IPS-NIHi7 (cell line): Measurements from ENCODE around the gene GNLY.
"Not testable (repeated sequence)": the region's sequence is repeated elsewhere in the genome, so short reads cannot be mapped to it uniquely, and the experiment has no call there.

Experiments
- DNase-seq: peaks from one replicate; pipeline ENCODE4 v3.0.0; 2012; ENCODE audit warnings: mixed read lengths; ENCODE audit errors: extremely low spot score

Gene GNLY

DNA sequence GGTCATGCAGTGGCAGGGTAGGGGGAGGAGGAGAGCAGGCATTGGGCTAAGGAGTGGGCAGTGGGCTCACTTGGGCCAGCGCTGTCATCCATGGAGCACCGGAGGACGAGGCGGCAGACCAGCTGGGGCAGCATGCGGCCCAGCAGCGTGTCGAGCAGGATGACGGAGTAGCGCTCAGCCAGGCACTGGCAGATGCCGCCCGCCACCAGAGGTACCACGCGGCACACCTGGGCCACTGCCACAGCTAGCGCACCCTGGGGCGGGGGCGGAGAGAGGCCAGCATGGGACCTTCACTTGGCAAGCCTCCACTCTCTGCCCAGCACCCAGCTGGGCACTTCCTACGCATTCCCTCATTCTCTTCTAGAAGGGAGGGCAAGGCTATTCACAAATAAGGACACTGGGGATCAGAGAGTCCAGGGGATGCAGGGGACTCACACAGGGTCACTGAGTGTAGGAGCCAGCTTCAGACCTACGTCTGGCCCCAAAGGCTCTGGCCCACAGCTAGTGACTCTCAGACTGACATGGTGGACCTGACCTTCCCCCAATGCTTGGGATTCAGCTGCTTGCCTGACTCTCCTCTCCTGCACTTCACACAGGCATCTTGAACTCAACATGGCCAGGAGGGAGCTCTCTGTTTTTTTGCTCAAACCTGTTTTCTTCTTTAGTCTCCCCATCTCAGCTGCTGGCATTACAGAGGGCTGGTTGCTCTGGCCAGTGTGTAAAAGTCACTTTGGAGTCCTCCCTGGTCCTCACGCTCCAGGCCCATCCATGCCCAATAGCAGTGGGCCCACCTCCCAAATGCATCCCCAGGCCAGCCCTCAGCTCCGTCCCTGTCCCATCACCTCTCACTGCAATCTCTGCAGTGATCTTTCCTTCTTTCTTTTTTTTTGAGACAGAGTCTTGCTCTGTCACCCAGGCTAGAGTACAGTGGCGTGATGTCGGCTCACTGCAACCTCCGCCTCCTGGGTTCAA is 30.3 kb upstream of the GNLY start:
- no peak for DNase-seq

DNA sequence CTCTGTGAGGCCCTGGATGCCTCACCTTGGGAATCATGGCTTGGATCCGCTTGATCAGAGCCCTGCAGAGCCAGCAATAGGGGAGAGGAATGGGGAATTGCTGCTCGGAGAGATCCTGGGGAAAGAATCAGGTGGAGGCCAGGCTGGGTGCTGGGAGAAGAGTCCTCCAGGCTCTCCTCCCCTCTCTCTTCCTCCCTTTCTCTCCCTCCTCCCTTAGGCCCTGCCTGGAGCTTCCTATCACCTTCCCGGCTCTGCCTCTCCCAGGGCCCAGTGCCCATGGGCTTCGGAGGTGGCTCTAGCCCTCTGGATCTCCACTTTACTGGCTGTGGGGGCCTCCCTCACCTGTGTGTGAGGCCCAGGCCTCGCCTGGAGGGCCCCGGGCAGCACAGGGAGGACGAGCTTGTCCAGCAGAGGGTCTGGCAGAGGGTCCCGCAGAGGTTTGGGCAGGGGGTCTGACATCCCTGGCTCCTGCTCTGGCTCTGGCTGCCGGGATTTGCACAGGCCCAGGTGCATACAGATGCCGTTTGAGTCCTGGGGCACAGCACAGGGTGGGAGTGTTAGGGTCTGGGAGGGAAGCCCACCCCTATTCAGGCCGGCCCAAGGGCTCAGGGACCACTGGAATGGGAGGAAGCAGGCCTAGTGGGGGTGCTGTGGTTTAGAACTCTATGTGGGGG is 28.8 kb upstream of the GNLY start:
- DNase-seq: no peak

DNA sequence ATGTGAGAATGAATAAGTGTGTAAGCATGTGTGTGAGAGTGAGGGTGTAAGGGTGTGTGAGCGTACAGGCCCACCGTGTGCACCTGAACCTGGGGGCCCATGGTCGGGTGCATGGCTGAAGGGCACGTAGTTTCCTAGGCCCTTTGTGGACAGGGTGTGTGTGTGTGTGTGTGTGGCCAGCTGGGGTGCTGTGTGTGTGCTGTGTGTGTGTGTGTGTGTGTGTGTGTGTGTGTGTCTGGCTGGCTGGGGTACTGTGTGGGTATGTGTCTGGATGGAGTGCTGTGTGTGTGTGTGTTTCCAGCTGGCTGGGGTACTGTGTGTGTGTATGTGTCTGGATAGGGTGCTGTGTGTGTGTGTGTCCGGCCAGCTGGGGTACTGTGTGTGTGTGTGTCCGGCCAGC is 28.1 kb upstream of the GNLY start:
- no peak for DNase-seq

DNA sequence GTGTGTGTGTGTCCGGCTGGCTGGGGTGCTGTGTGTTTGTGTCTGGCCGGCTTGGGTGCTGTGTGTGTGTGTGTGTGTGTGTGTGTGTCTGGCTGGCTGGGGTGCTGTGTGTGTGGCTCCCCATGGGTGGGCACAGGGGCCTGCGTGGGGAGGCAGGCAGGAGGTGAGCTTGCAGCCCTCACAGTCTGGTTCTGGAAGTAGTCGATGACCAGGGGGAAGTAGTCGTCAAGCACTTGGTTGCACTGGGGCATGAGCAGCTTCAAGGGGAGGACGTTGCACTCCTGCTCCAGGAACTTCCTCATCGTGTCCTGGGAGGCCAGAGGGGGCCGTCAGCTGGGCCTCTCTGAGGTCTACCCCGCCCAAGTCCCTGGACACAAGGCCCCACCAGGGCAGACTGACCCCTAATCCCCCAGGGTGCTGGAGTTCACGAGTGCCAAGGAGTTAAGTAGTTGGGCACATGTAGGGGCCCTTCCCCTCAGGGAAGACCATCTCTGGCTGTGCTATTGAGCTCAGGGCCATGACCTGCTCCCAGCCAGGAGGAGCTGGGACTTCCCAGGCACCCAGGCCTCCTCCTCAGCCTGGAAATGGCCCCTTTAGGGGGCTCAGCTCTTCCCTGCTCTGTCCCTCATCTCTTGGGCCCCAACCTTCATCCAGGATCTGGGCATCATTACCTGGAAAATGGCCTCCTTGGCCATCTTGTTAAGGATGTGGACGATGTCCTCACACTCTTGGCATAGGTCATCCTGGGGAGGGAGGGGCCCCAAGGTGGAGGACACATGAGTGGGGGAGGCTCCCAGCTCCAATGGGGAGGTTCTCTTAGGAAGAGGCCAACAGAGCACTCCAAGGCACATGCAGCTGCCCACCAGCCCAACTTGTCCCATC is 27.5 kb upstream of the GNLY start:
- DNase-seq: no peak

DNA sequence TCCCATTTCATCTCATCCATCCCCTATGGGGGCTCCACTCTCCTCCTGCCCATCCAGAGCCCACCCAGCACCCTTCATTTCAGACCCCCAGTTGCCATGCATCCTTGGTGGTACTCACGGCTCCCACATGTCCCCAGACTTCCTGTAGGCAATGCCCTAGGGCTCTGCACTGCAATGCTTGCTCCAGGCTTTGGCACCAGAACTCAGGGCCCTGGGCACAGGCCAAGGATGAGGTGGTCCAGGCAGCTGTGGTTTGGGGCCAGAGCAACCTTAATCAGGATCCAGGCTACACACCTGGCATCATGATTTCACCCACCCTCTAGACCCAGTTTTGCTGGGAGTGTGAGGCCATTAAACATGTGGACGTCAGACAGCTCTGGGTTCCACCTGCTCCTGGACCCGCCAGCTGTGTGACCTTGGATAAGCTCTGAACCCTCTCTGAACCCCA is 26.6 kb upstream of the GNLY start:
- DNase-seq: no peak

DNA sequence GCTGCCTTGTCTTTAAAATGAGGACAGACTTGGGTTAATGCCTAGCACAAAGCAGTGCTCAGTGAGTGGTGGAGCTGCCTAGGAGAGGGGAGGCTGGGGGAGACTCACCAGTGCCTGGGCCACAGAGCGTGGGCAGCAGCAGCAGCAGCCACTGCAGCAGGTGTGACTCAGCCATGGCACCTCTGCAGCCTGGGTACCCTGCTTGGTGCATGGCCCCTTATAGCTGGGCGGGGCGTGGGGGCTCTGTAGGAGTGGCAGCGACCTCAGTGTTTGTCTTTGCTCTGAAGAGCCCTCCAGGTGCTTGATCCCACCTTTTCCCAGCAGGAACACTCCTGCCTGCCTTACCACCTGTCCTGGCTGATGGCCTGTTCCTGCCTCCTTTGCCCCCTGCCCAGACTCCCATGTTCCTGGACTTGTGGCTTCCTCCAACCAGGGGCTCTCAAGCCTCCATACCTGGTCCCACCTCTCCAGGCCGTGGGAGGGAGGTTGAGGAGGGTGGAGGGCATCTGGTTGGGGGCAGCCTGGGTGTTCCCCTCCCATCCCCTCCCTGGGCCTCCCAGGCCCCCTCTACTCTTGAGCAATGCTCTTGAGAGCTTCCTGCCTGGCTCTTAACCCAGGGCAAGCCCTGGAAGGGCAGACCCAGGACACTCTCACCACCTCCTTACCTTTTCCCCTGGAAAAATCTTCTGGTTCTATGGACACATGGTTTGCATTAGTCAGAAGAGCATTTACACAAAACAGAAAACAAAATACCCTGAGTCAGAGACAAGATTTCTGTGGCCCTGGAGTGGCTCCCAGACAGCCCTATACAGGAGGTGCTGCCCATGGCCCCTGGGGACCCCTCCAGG is 25.9 kb upstream of the GNLY start, which contains the start of gene SFTPB:
Gene SFTPB, minus strand, starts transcription at position 191 of the 848 bp plus-strand sequence. Its CDS starts 16 bp downstream, at position 175.
- no peak for DNase-seq

DNA sequence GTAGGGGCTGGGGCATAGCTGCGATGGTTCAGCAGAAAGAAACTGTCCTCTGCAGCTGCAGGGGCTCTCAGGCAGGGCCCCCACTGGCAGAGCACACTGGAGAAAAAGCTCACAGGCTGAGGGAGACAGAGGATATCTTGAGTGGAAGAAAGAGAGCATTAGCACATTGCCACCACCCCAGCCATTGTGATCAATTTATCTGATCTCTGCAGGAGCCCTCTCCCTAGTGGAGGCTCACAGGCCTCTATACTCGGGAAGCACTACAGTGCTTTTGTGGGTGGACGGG is 25.4 kb upstream of the GNLY start:
- DNase-seq: no peak

DNA sequence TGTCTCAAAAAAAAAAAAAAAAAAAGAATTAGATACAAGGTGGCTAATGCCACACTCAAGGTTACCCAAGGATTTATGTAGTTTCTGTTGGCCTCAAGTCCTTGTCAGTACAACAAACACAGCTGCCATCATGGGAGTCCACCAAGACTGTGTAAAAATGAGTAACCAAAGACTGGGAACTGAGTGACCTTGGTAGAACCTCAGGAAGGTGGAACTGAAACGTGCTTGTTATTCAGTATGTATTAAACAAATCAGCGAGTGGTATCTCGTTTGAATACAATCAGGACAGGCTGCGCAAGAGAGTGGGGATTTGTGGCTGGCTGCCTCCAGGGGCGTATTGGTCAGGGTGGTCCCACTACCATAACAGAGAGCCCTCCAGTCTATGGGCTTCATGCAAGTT is 24.6 kb upstream of the GNLY start:
- DNase-seq: no peak

DNA sequence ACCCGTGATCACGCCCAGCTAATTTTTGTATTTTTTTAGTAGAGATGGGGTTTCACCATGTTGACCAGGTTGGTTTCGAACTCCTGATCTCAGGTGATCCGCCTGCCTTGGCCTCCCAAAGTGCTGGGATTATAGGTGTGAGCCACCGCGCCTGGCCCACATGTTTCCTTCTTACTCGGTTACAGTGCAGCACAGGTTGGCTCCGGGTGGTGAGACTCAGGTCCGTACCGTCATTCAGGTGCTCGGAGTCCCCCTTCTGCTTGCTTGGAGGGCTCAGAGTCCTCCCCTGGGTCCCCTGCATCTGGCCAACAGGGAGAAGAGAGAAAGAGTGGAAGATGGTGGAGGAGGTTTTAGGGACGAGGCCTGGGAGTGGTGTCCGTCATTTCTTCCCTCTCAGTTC is 23.7 kb upstream of the GNLY start:
- not testable (repeated sequence) for DNase-seq

DNA sequence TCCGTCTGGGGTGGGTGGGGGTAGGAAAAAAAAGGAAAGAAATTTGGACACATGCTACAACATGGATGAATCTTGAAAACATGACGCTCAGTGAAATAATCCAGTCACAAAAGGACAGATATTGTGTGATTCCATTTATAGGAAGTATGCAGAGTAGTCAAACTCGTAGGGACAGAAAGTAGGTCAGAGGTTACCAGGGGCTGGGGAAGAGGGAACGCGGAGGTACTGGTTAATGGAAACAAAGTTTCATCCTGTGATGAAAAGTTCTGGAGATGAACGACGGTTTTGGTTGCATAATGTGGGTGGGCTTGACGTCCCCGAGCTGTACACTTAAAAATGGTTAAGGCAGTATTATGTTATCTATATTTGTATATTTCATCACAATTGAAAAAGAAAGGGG is 21.7 kb upstream of the GNLY start:
- DNase-seq: no peak

DNA sequence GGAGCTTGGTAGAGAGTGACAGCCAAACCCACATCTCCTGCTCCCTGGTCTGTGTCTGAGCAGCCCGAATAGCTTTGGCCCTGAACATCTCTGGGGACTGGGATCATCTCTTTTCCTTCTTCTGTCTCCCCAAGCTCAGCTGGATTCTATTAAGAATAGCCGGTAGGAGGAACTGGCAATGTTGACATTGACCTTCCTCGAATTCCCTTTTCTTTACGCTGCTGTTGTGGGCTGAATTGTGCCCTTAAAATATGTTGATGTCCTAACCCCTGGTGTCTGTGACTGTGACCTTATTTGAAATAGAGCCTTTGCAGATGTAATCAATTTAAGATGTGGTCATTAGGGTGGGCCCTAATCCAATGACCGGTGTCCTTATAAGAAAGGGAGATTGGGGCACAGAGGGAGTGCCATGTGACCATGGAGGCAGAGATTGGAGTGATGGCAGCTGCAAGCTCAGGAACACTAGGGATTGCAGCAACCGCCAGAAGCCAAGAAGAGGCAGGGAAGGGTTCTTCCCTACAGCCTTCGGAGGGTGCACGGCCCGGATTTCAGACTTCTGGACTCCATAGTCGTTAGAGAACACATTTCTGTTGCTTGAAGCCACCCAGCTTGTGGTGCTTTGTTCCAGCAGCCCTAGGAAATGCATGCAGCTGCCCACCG is 20.3 kb upstream of the GNLY start:
- no peak for DNase-seq

DNA sequence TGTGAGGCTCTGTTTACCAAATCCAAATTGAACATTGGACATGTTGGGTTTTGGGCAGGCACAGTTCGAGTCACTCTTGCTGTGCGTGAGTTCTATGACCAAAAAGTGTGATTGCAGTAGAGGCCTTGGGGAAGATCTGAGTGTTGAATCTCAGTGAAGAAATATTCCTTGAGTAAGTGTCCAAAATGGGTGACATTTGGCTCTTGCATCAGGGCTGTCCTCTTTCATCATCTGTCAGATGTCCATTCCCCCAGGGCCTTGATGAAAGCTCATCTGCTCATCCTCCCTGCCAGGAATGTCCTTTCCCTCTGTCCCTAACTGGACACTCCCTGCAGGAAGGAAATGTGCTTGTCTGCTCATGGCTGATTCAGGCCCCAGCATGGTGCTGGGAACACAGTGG is 19.7 kb upstream of the GNLY start:
- DNase-seq: no peak

DNA sequence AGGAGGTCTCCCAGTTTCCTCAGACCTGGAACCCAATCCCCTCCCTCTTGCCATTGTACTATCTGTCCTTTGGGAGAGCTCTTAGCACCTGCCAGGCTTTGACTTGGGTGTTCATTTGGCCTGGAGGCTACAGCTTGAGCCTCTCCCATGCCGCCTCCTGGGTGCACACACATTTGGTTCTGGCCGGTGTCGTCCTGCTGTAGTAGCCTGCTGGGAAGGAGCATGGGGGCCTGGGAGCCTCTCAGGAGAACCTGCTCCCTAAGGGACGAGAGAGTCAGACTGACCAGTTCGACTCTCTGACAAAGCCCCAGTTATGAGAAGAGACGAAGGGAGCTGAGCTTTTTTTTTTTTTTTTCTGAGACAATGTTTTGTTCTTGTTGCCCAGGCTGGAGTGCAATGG is 18.7 kb upstream of the GNLY start:
- DNase-seq: no peak

DNA sequence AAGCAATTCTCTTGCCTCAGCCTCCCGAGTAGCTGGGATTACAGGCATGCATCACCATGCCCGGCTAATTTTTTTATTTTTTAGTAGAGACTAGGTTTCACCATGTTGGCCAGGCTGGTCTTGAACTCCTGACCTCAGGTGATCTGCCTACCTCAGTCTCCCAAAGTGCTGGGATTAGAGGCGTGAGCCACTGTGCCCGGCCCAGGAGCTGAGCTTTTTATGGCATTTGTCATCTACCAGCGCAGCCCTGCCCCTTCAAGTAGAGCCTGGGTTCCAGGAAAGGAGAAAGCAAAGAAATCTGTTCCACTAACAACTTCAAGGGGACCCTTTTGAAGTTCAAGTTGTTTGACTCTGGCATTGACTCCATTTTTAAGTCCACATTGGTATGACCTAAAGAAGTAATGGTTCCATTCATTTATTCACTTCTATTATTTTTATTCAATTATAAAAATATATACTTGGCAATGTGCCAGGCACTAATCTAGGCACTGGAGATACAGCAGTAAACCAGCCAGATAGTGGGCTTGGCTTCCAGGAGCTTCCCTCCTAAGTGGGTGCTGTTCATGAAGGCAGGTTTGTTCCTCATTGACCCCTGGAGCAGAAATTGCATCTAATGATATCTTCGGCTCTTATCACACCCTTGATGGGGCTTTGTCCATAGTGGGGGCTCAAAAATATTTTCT is 18.2 kb upstream of the GNLY start:
- DNase-seq: no peak

DNA sequence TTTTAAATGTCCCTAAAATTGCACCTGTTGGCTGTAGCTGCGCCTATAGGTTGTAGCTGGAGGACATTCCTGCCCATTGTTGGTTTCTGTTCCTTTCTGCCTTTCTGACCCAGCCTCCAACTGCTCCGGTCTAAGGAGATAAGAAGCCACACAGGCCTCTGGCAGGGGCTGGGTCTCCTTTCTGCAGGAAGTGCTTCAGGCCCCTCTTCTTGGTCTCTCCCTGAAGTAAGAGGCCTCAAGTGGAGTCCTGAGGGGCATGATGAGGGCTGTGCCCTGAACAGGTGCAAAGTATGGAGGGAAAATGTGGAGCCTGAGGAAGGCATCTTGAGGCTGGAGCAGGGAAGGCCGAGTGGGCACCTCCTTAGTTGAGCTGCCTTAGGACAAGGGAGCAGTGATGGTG is 15.8 kb upstream of the GNLY start:
- DNase-seq: no peak

DNA sequence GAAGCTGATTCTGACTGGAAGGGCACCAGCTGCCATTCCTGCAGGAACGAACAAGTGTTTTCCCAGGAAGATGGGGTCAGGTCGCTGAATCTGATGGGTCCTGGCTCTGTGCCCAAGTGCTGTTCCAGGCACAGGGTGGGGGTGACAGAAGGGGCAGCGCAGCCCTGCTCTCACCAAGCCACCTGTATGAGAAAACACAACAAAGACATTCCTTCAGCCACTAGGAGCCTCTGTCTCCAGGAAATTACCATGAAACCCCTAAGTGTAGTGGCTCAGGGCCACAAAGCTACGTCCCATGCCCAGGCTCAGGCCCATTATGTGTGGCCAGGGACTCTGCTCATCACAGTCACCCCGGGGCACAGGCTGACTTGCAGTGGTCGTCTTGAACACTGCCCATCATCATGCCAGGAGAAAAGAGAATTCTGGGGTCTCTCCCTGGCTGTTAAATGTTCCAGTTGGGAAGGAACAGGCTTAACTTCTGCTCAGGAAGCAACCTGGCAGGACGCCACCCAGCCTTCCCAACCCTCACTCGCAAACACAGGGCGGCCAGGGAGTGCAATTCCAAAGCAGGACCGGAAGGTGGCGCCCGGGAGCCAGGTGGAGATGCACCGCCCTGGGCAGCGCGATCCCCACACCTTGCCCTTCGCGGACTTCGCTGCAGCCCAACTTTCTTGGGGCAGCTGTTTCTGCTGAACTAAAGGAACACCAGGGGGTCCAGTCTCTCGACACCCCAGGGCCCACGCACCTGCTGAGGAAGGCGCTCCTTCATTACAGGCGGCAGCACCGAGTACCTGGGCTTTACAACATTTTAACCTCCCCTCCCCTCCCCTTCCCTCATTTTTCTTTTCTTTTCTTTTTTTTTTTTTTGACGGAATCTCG is 15.1 kb upstream of the GNLY start:
- peak; percentile 96 for DNase-seq

DNA sequence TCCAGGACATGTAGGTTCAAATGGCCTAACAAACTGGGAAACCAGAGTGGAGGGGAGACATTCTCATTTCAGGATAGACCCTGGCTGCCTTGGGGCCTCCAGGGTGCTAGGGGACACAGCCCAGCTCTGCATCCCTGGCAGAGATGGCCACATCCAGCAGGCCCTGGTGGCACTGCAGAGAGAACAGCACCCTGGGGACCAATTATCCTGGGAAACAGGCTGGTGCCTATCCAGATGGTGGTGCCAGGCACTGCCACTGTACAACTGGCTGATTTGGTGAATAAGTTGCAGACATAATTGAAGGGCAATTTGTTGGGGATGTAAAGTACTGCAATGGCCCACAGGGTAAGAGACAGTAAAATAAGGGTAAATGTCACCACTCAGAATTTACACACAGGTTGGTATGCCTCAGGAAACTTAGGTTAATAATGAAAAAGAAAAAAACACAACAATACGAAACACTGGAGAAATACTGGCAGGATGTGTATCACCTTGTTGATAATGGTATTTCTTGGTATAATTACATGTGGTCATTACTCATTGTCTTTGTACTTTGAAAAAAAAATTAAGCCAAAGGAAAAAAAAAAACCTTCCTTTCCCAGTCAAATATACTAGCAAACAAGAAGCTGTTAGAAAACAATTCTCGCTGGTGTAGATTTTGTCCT is 13.3 kb upstream of the GNLY start:
- no peak for DNase-seq

DNA sequence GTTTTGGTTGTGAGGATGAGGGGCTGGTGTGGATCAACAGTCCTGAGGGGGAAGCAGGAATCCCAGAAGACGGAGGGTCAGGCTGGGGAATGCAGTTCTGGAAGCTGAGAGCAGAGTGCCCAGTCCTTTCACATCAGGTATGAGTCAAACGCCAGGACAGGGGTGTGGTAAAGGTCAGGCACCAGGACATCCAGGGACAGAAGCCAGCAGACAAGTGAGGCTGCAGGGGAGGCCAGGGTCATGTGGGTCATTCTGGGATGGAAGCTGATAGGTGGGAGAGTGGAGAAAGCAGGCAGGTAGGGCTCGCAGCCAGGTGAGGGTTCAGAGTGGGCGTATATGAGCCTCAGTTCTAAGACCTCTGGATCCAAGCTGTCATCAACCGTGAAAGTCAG is 12.8 kb upstream of the GNLY start:
- DNase-seq: no peak

DNA sequence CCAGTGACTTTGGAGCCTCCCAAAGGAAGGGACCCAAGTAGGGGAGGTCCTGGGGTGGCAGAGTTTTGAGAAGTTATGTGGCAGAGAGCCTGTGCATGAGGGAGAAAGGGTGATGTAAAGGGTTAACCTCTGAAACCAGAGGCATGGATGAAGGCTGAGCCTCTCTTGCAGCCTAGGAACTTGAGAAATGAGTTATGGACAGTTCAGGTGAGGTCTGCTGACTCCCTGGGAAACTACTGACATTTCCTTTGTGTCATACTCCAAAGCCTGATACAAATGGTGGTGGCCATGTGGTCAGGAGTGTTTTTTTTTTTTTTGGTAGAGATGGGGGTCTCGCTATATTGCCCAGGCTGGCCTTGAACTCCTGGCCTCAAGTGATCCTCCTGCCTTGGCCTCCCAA is 12.4 kb upstream of the GNLY start:
- no peak for DNase-seq
